Tibial nerve (tissue), 4 donors: ENCODE results near the gene NOCT.

Source experiments
- EP300 ChIP-seq, 2 donors: sonication (generic); formaldehyde crosslinking; IDR thresholded peaks; one replicate each; pipeline ENCODE4 v1.6.1; 2017; ENCODE audit warnings: antibody characterized with exemption in 2 of 2, mild to moderate bottlenecking in 1 of 2
- POLR2A ChIP-seq, 2 donors: fragments of 450-650 bp; IDR thresholded peaks; one replicate each; pipeline ENCODE4 v1.6.1; 2017; ENCODE audit warnings: antibody characterized with exemption in 2 of 2, mild to moderate bottlenecking in 2 of 2, moderate library complexity in 2 of 2
- TF ChIP-seq, protein P1 (sequence below), 5 experiments: fragments of 200-600 bp in 3 of 5; fragments of 450-650 bp in 2 of 5; sonication (generic) in 3 of 5; IDR thresholded peaks; one replicate each; pipeline ENCODE4 v1.5.1; 2016 to 2019; ENCODE audit warnings: antibody characterized with exemption in 5 of 5, mild to moderate bottlenecking in 3 of 5, moderate library complexity in 2 of 5

DNA sequence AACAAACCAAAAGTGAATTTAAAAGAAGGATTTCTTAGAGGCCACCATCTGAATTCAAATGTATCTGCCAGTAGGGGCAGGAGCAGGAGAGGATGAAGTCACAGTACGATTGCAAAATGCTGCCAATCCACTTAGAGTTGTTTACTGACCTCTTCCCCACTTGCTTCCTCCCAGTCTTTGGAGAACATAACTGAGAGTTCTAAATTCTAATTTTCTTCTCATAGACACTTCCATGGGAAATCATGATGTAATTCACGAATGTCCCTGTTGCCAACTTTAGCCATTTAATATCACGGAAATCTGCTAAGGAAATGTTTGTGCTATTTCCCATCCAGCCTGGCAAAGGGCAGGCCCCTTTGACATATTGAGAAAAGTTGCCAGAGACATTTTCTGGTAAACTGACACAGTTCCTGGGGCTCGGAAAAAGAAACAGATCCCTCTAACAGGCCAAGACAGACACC lies 33.6 kb upstream of the NOCT start:
- TF ChIP-seq, protein P1, sequence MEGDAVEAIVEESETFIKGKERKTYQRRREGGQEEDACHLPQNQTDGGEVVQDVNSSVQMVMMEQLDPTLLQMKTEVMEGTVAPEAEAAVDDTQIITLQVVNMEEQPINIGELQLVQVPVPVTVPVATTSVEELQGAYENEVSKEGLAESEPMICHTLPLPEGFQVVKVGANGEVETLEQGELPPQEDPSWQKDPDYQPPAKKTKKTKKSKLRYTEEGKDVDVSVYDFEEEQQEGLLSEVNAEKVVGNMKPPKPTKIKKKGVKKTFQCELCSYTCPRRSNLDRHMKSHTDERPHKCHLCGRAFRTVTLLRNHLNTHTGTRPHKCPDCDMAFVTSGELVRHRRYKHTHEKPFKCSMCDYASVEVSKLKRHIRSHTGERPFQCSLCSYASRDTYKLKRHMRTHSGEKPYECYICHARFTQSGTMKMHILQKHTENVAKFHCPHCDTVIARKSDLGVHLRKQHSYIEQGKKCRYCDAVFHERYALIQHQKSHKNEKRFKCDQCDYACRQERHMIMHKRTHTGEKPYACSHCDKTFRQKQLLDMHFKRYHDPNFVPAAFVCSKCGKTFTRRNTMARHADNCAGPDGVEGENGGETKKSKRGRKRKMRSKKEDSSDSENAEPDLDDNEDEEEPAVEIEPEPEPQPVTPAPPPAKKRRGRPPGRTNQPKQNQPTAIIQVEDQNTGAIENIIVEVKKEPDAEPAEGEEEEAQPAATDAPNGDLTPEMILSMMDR (IDR thresholded peaks at IDR 0.05), result peak; percentile 16 to 48 (median 35)
- TF ChIP-seq POLR2A (IDR thresholded peaks at IDR 0.05) (no peak), EP300 (IDR thresholded peaks at IDR 0.05) (peak; percentile 77 to 89)
